ENCODE measurements around the gene U2AF2.

DNA sequence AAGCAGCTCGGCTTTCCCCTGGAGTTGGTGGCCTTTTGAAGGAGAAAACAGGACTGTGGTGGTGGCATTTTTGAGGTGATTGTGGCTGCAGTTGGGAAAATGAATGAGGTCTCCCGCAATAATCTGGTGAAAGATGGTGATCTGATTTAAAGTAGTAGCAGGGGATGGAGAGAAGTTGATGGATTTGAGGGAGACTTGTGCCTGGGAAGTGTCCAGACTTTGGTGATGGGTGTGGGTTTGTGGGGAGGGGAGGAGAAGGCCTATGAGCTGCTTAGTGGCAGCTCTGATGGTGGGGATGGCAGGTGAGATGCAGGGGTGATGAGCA is 16.2 kb downstream of the U2AF2 start:
- TF ChIP-seq EZH2 (IDR thresholded peaks at IDR 0.05; ENCODE audit: insufficient read depth, poor library complexity, severe bottlenecking) = no peak
- TF ChIP-seq EZH2phosphoT487 (IDR thresholded peaks at IDR 0.05; ENCODE audit: insufficient read depth, low read depth) = no peak

Measured in GM23248 (cell line).